BE2C (cell line): Measurements from ENCODE around the gene TSC22D2.

Source experiments
- DNase-seq: peaks from one replicate; pipeline ENCODE4 v3.0.0-alpha.2; 2020
- H3K27me3 ChIP-seq: fragments of 250-450 bp; sonication (Bioruptor Pico); 2 replicates; pipeline ENCODE4 v1.5.1; 2020; ENCODE audit warnings: mild to moderate bottlenecking
- H3K36me3 ChIP-seq: fragments of 250-450 bp; sonication (Bioruptor Pico); 2 replicates; pipeline ENCODE4 v1.5.1; 2020; ENCODE audit warnings: mild to moderate bottlenecking
- H3K4me1 ChIP-seq: fragments of 250-450 bp; sonication (Bioruptor Pico); 2 replicates; pipeline ENCODE4 v1.5.1; 2020
- H3K4me3 ChIP-seq: 2 replicates; pipeline ENCODE4 v1.5.1; 2011; ENCODE audit warnings: low read depth, low read length
- H3K9me3 ChIP-seq: fragments of 250-450 bp; sonication (Bioruptor Pico); 2 replicates; pipeline ENCODE4 v1.5.1; 2020
- TF ChIP-seq, protein P1 (sequence below): IDR thresholded peaks from 2 replicates; pipeline ENCODE4 v1.5.1; 2012; ENCODE audit warnings: mild to moderate bottlenecking, low read depth, low read length

TSC22D2 gene

DNA sequence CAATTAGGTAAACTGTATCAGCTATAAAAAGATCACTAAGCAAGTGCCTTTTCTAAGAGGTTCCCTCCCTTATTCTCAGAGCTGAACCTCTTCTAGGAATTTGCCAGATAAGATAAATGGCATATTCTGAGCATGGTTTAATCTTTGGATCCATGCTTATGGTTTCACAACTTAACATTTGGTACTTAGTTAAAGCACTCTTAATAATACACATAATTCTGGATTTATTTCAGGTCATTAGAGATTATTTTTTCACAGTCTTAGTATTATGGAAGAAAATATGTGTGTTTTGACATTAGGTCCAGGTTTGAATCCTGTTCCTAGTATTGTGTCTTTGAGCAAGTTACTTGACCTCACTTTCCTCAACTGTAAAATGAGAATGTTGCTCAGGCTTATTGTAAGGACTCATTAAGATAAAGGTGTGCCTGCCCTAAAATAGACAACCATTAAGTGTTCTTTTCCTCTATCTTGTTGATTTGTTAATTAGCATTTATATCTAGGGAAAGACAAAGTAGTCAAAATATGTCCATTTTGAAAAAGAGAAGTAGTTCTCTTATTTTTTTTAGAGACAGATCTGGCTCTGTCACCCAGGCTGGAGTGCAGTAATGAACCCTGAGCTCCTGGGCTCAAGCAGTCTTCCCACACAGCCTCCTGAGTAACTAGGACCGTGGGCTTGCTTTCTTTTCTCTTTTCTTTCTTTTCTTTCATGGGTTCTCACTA, 43.4 kb downstream of the TSC22D2 start:
- no peak for DNase-seq
- TF ChIP-seq, protein P1, sequence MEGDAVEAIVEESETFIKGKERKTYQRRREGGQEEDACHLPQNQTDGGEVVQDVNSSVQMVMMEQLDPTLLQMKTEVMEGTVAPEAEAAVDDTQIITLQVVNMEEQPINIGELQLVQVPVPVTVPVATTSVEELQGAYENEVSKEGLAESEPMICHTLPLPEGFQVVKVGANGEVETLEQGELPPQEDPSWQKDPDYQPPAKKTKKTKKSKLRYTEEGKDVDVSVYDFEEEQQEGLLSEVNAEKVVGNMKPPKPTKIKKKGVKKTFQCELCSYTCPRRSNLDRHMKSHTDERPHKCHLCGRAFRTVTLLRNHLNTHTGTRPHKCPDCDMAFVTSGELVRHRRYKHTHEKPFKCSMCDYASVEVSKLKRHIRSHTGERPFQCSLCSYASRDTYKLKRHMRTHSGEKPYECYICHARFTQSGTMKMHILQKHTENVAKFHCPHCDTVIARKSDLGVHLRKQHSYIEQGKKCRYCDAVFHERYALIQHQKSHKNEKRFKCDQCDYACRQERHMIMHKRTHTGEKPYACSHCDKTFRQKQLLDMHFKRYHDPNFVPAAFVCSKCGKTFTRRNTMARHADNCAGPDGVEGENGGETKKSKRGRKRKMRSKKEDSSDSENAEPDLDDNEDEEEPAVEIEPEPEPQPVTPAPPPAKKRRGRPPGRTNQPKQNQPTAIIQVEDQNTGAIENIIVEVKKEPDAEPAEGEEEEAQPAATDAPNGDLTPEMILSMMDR, result no peak
- no peaks in the 10 kb centered on the region; the same call in 1 of the 2 replicates for H3K36me3 ChIP-seq
- no peaks in the 10 kb centered on the region for H3K9me3 ChIP-seq
- no peaks in the 10 kb centered on the region for H3K27me3 ChIP-seq
- no peaks in the 10 kb centered on the region for H3K4me1 ChIP-seq
- no peak overlapping the region for H3K4me3 ChIP-seq

DNA sequence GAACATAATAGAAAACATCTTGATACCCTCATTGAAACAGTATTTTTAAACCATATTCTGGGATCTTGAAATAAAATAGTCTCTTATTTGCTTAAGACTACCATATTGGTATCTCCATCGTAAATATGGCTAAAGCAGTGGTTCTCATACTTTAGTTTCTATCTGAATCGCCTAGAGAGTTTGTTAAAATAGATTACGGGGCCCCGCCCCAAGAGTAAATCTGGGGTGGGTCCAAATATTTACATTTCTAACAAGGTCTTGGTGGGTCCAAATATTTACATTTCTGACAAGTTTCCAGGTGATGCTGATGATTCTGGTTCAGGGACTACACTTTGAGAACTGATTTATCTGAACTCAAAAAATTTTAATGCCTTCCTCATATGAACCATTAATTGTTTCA, 45.3 kb downstream of the TSC22D2 start:
- Histone ChIP-seq H3K27me3 (no peaks in the 10 kb centered on the region), H3K36me3 (peaks cover under 1% of the 10 kb centered on the region), H3K4me3 (no peak overlapping the region), H3K4me1 (no peaks in the 10 kb centered on the region), H3K9me3 (no peaks in the 10 kb centered on the region)
- no peak for DNase-seq
- TF ChIP-seq, protein P1, result no peak

DNA sequence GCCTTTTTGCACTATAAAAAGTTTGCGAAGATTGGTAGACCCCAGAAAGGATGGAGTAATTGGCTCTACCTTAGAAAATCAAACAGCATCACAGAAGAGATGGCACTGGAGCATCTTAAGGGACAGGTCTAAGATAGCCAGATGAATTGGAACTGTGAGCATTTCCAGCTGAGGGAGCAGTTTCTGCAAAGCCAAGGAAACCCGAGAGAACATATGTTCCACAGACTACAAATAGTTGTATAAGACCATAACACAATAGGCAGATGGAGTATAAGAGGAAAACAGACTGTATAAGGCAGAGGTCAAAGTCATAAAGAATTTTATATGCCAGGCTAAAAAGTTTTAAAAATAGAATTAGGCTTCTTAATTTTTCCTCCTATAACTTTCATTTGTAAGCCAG, 46.0 kb downstream of the TSC22D2 start:
- no peaks in the 10 kb centered on the region for H3K27me3 ChIP-seq

DNA sequence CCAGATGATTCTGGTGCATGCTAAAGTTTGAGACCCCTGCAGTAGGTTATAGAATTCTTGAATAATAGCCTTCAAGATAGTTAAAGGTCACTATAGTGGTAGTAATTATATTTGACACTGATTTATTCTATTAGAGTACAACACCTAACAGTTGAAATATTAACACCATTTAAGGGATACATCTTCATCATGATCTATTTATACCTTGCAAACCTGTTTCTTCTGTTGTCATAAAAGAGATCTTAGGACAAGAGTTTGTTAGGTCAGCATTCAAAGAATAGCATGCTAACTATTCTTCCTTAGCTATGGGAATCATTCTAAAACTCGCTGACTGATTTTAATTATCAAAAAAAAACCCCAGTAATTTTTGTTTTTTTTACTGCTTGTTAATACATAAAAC, 46.5 kb downstream of the TSC22D2 start:
- Histone ChIP-seq H3K4me1 (no peaks in the 10 kb centered on the region), H3K36me3 (peaks cover 8% of the 10 kb centered on the region), H3K27me3 (no peaks in the 10 kb centered on the region), H3K9me3 (no peaks in the 10 kb centered on the region), H3K4me3 (no peak overlapping the region)
- TF ChIP-seq, protein P1, result no peak
- DNase-seq, result no peak

More for the DNA sequence above, 46.0 kb downstream of the TSC22D2 start:
- no peak for DNase-seq
- peaks cover 7% of the 10 kb centered on the region for H3K36me3 ChIP-seq
- H3K4me1 ChIP-seq, result no peaks in the 10 kb centered on the region
- H3K9me3 ChIP-seq, result no peaks in the 10 kb centered on the region
- TF ChIP-seq, protein P1, result no peak
- no peak overlapping the region for H3K4me3 ChIP-seq

DNA sequence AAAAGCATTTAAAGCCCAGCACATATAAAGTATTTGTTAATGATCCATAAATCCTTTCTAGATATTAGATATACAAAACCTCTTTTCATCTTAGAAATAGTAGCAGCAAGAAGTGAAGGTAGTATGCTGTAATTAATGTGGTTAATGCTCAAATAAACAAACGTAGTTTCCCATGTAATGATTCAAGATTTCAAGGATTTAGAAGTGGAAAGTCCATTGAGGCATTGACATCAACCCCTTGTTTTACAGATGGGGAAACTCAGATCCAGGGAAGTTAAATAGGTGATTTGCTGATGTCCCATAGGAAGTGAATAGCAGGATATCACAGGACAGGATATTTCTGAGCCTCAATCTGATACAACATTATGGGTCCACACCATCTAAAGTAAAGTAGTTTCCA, 47.2 kb downstream of the TSC22D2 start:
- no peaks in the 10 kb centered on the region for H3K9me3 ChIP-seq
- no peak overlapping the region for H3K4me3 ChIP-seq
- no peak for DNase-seq
- peaks cover 8% of the 10 kb centered on the region for H3K36me3 ChIP-seq
- no peaks in the 10 kb centered on the region for H3K27me3 ChIP-seq
- H3K4me1 ChIP-seq, result no peaks in the 10 kb centered on the region
- TF ChIP-seq, protein P1, result no peak

DNA sequence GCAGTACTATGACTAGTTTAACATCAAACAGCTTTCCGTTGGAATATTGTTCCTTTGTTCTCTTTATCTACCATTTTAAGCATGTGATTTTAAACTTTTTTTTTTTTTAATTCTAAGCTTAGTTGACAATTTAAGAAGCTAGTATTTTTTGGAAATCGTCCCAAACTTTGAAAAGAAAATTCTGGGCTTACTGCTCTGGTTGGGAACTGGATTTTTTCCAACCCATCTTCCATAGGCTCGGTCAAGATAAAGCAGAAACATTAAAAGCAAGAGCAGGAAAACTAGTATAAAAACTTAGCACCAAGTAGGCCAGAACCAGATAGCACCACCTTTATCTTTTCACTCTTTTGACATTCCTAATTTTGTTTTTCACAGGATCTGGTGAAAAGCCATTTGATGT, 49.9 kb downstream of the TSC22D2 start:
- H3K4me1 ChIP-seq, result no peaks in the 10 kb centered on the region
- DNase-seq, result no peak
- H3K9me3 ChIP-seq, result no peaks in the 10 kb centered on the region
- TF ChIP-seq, protein P1, result no peak
- H3K36me3 ChIP-seq, result peaks cover 8% of the 10 kb centered on the region
- H3K27me3 ChIP-seq, result no peaks in the 10 kb centered on the region
- no peak overlapping the region for H3K4me3 ChIP-seq
